GM18951 (cell line): ENCODE measurements around the gene ST6GALNAC6.
A peak's percentile ranks its signal among the peaks of the same experiment; 100 is the strongest.

ENCODE experiments used
- POLR2A ChIP-seq: IDR thresholded peaks from 4 replicates; pipeline ENCODE4 v1.6.1; 2011; ENCODE audit warnings: mild to moderate bottlenecking; ENCODE audit not compliant: insufficient read length, insufficient read depth; ENCODE audit errors: extremely low read depth
- in situ Hi-C: fragments of 300-500 bp; cut with MboI; formaldehyde crosslinking; loops from one replicate; pipeline ENCODE4 v1.12.0; 2022; ENCODE audit warnings: low sequenced_read_pairs, mixed read lengths, inconsistent platforms; ENCODE audit not compliant: unreplicated experiment

ST6GALNAC6 gene

DNA sequence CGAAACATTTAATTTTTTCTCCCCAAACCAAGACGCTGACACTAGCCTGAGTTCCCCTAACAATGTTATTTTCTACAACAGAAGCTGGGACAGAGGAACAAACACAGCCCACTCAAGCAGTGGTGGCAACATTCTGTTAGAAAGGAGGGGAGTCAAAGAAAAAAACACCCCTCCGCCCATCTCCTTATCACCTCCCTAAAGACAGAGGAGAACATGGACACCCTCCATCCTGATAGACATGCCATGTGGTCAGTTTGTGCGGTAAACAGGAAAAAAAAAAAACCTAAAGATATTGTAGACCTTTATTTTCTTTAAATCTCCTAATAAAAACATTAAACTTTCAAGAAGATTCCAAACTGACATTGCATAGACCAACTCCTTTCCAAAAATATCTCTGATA lies 41.2 kb upstream of the ST6GALNAC6 start:
- in situ Hi-C loops = no loop called here
- TF ChIP-seq POLR2A = no peak

DNA sequence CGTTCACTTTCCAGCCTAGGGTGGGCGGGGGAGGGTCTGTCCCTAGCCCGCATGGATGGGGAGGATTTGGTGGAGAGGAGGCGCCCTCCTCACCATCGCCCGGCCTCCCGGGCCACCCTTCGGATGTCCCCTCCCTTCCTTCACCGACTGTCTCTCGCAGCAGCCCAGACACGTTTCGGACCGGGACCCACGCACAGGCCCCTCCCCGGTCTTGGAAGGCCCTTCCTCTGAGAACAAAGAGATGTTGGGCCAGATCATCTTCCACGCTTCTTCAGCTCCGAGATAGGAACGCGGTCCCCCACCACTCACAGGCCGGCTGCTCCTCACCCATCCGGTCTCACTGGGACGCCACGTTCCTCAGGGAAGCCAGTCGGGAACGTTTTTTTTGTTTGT lies 38.9 kb upstream of the ST6GALNAC6 start:
- no peak for TF ChIP-seq POLR2A
- in situ Hi-C loops = no loop called here

DNA sequence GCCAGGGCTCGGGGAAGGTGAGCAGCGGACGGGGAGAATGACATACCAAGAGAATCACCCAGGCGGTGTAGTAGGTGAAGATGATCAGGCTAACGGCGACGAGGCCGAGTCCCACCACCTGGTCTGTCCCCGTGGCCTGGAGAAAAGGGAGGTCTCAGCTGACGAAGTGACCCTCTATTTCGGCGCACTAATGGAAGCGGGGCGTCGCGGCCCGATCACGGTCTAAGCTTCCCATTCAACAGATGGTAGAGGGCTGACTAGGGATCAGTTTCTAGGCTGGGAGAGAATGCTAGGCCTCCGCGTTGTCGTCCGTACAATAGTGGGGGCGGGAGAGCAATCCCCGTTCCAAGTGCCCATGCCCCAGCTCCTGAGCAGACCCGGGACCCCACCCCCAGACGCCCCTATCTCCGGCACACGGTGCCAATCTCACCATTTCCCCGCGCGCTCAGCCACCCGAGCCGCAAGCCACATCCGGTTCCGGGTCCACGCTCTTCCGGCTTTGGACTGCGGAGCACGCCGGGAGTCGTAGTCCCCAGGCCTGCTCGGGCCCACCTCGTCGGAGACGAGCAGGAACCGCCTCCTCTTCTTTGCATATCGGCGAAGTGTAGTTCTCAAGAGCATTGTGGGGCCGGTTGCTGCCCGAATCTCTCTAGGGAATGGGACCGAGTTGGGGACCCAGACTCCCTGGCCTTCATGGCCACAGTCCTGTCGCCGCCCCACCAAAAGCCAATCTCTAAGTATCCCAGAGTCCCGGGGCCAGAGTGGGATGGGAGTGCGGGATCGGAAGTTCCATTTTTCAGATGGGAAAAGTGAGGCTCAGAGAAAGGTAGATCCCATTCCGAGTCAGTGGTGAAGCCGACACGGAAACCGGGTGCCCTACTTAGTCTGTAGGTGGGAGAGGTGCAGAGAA lies 38.2 kb upstream of the ST6GALNAC6 start, which contains the start of gene DPM2:
DPM2 (minus strand) TSS at position 467 of the 910 bp plus-strand sequence; CDS start at position 433, 34 bp downstream.
- in situ Hi-C loops = no loop called here
- TF ChIP-seq POLR2A = peak; percentile 86

DNA sequence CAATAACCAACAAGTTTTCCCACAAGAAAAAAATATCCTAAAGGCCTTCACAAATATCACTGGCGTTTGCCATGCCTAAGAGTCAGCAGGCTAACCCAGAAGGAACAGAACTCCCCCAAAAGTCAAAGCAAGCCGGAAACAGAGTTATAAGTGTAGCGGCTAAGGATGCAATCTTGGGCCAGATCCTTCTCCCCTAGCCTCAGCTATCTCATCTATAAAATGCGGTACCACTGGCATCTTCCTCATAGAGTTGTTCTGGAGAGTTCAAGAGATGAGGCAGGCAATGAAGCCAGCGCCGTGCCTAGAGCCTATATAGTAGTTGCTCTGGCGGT lies 37.6 kb upstream of the ST6GALNAC6 start:
- no peak for TF ChIP-seq POLR2A
- in situ Hi-C loops = no loop called here

DNA sequence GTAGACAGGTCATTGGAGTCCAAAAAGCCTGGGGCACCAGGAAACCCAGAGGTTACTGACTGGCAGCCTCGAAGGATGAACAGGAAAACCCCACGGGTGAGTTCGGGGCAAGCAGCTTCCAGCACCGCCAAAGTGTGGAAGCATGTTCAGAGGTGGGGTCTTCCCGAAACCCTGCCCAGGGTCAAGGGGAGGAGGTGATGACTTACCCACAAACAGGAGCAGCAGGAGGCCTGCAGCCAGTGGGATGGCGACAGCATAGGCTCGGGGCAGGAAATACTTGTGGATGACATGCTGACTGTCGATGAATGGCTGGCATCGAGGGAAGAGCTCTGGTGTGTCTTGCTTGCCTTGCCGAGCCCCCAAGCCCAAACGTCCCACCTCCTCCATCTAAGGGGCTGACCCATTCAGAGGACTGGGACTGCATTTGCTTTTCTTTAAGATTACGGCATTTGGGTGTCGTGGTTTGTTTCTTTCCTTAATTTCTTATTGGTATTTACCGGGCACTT lies 37.0 kb upstream of the ST6GALNAC6 start:
- in situ Hi-C loops = no loop called here
- TF ChIP-seq POLR2A = no peak

DNA sequence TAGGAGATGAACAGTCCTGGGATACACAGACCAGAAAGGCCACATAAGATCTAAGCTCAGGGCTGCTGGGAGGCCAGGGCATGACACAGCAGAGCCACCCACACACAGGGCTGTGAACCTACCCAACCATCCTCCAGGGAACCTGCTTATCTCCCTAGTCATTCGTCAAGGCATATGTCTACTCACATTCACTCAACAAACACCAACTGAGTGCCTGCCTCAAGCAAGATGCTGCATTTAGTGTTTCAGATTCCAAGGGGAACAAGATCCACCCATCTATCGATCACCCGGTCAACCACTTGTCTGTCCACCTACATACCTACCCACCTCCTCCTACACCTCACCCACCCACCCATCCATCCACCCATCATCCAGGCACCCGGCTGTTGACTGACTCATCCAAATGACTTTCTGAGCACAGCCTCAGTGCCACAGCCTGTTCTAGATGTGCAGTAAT lies 36.4 kb upstream of the ST6GALNAC6 start:
- in situ Hi-C loops = no loop called here

DNA sequence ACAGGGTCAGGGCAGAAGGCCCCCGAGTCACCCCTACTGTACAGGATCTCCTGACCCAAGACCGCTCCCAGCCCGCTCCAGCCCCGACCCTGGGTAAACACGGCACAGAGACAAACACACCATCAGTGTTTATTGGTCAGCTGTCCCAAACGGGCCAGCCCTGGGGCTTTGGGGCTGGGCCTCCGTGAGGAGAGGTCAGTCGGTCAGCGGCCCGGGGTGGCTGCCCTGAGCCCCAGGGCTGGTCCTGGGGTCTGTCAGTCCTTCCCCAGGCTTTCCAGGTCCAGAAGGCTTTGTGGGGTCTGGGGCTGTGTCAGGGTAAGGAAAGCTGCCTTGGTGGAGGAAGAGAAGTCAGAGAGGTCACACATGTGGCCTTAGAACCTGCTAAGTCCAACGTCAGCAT lies 35.6 kb upstream of the ST6GALNAC6 start:
- in situ Hi-C loops = no loop called here
- TF ChIP-seq POLR2A = no peak

More for the DNA sequence above, 36.4 kb upstream of the ST6GALNAC6 start:
- no peak for TF ChIP-seq POLR2A

DNA sequence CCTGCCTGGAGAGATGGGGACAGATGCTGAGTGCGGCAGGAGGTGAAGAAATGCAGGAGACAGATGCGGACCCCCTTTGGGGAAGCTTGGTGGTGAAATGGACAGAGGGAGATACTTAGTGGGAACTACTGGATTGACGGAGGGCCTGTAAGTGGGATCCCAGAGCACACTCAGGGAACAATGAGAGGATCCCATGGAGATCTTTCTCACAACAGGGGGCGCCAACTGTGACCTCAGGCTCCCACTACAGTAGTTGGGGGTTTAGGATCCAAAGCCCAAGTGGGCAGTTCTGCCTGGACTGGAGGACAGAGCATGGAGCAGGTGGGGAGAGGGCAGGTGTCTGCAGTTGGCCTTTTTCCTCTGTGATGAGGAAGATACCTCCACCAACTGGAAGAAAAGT lies 34.8 kb upstream of the ST6GALNAC6 start:
- in situ Hi-C loops = no loop called here
- TF ChIP-seq POLR2A = no peak

DNA sequence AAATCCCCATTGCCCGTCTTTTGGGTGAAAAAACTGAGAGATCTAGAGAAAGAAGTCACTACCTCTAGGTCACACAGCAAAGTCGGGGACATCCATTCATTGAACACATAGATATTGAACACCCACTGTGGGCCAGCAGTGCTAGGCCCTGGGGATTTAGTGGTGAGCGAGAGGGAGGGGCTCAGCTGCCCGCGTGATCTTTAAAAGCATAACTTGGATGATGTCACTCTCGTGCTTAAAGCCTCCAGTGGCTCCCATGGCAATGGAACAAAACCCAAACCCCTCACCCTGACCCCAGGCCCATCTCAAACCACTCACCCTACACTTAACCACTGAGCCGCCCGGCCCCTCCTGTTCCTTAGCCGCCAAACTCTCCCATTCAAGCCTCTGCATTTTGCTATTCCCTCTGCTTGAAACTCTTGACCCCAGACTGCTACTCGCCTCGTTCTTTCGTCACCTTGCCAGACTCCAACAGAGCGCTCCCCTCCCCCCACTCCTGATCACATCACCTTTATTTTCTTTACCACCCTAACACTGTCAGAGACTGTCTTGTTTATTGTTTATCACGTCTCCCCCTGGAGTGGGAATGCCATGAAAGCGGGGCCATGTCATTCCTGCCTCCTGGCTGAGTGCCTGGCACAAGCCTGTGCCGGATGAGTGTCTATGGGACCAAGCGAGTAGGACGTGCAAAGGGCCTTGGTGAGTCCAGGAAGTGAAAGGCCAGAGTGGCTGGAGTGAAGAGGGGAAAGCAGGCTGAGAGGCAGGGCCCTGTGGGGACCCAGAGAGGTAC lies 31.9 kb upstream of the ST6GALNAC6 start:
- in situ Hi-C loops = no loop called here
- no peak for TF ChIP-seq POLR2A

DNA sequence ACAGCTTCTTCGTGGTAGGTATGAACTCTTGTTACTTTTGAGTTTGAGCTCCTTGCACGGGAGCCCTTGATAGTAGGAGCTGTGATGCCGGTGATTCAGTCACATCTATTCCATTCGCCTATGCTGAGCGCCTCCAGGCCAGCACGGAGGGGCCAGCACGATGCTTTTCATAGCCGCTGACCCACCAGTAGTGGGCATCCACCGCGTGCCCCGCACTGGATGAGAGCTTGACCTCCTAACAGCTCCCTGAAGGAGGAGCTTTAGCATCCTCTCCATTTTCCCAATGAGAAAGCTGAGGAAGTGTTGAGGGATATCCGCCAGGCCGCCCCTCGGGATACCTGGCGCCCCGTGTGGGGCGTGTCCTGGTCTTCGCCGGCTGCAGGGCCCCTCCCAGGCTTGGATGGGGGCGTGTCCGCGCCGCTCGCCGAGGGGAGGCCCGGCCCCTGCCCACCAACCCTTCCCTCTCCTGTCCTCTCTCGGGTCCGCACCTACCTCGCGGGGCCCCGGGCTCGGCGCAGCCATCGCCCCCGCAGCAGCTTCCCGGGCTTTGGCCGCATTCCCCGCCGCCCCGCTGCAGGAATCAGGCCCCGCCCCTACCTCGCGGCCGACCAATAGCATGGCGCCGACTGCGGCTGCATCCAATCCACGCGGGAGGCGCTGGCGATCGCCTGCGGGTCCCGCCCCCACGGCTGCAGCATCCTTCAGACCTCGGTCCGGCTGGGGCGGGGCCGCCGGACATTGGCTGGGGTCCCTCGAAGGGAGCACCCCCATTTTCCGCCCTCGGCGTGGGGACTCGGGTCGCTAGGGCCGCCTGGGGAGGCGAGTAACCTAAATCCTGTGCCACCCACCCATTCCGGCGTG lies 31.1 kb upstream of the ST6GALNAC6 start, which contains the start of gene PIP5KL1:
PIP5KL1 (minus strand) TSS at position 547 of the 861 bp plus-strand sequence; CDS start at position 522, 25 bp downstream.
- peak; percentile 20 for TF ChIP-seq POLR2A
- in situ Hi-C loops = no loop called here

DNA sequence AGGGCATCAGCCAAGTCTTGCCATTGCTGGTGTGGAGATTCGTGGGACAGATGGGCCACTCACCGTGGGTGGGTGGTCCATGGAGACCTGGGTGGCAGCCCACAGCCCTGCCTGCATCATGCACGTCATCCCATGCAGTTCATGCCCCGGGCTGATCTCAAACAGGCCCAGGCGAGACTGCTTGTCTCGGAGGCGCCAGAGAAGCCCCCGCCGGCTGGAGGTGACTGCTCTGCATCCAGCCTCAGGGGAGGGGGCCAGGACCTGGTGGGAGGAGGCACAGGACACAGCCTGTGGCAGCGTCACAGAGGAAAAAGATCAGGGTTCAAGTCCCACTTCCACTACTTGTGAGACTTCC lies 30.2 kb upstream of the ST6GALNAC6 start:
- TF ChIP-seq POLR2A = no peak
- in situ Hi-C loops = no loop called here
